Activated CD8-positive, alpha-beta memory T cell treated with anti-CD3 and anti-CD28 coated beads for 36 hours (primary cell): ENCODE measurements around the gene TLE5. TPM values are rescaled to one million over a fixed set of nuclear protein-coding genes. Genes with fewer than 3 reads are reported as not detected.
"Not testable (repeated sequence)": the region's sequence is repeated elsewhere in the genome, so short reads cannot be mapped to it uniquely, and the experiment has no call there.

Experiments
- CTCF ChIA-PET: fragments of 350-600 bp; sonication (Branson Sonifier 250); formaldehyde crosslinking; loops from one replicate; lab custom pipeline; 2021; ENCODE audit warnings: antibody characterized with exemption; lab: Charles Lee
- POLR2A ChIA-PET: fragments of 350-600 bp; sonication (Branson Sonifier 250); formaldehyde crosslinking; loops from one replicate; lab custom pipeline; 2021; ENCODE audit warnings: antibody characterized with exemption; lab: Charles Lee
- total RNA-seq, 2 experiments: library from RNA; stranded (reverse); gene quantifications; one replicate each; pipeline ENCODE4 v1.2.3, GENCODE V29; 2021

Gene TLE5
- total RNA-seq, 2 experiments from 2014 or later, result 278 to 282 TPM

DNA sequence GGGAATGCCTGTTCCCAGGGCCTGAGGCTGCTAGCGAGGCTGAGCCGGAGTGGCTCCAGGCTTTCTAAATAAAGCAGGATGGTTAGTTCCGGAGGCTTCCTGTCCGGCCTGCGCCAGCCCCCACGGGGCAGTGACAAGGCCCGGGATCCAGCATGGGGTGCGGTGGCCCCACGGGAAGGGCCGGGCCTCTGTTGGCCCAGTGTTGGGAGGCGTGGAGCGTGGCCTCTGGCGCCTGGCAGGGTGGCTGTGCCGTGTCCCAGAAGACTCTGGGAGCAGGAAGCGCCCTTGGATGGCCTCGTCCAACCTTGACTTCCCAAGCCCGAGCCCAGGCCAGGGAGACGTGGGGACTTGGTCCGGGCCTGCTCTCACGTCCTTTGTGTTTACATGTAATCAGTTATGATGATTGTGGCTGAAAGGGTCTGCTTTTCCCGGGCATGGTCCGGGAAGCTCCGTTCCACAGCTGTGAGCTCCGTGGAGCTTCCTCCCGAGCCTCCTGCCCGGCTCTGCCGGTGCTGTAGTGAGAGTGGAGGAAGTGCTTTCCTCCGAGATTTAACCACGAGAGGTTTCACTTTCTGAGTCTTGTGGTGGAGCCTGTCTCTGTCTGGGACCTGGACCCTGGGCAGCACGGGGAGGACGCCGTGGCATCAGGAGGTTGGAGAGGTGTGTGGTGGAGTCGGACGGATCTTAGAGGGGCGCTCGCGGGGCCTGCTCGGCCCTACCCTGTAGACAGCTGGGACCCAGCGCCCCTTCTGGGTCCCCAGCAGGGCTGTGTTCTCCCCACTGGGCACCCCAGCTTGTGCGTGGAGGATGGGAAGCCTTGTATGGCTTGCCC is 36.4 kb upstream of the TLE5 start:
- CTCF ChIA-PET, result interaction anchor here (0.9 to 1.6 kb wide), 3 partner anchors 10 to 23 kb away, joined by 3 to 6 read pairs (median 3); no protein-coding TSS in a partner anchor
- POLR2A ChIA-PET, result no interaction called here

DNA sequence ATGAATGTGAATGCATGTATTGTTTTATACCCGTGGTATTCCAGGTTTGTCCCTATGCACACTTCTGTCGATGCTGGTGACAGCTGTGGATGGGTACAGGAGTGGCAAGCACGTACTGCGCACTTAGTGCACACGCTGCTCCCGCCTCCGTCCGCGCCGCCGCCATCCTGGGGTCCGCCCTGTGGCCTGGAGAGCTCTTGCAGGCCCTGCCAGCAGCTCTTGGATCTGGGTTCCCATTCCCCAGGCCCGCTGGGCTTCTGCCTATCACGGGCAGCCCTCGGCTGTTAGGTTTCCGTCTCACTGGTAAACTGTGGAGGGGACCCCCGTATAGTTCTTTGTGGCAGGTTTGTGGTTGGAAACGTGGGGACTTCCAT is 35.8 kb upstream of the TLE5 start:
- POLR2A ChIA-PET, result no interaction called here
- CTCF ChIA-PET, result interaction anchor here (1.1 to 1.6 kb wide), 3 partner anchors 9 to 22 kb away, joined by 3 to 6 read pairs (median 4); no protein-coding TSS in a partner anchor

GRCh38 chr19:3097442-3097871 is 35.2 kb upstream of the TLE5 start:
- ChIA-PET CTCF (interaction anchor here (1.2 to 1.6 kb wide), 3 partner anchors 10 to 22 kb away, joined by 4 to 6 read pairs (median 5); no protein-coding TSS in a partner anchor), POLR2A (no interaction called here)

DNA sequence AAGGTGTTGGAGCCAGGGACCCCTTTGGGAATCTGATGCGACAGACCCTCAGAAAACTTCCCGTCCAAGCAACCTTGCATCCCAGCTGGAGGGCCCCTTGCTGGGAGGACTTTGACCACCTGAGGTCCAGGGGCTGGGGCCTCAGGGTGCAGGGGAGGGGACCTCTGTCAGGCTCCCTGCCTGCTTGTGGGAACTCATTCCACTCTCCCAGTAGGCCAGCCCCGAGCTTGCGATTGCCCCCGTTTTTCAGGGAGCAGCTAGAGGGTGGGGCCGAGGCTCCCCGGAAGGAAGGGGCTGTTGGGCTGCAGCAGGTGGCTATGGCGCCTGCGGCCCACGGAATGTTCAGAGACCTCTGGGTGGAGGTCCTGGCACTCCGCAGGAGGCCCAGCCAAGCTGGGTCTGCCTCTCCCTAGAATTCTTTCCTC is 34.6 kb upstream of the TLE5 start:
- ChIA-PET POLR2A (no interaction called here), CTCF (interaction anchor here (1.2 to 1.5 kb wide), 2 partner anchors 11 to 21 kb away, joined by 4 to 5 read pairs; no protein-coding TSS in a partner anchor)

GRCh38 chr19:3096267-3096901 is 34.1 kb upstream of the TLE5 start:
- ChIA-PET CTCF (interaction anchor here (1.5 to 1.8 kb wide), 2 partner anchors 21 to 29 kb away, joined by 5 to 6 read pairs; no protein-coding TSS in a partner anchor), POLR2A (no interaction called here)

DNA sequence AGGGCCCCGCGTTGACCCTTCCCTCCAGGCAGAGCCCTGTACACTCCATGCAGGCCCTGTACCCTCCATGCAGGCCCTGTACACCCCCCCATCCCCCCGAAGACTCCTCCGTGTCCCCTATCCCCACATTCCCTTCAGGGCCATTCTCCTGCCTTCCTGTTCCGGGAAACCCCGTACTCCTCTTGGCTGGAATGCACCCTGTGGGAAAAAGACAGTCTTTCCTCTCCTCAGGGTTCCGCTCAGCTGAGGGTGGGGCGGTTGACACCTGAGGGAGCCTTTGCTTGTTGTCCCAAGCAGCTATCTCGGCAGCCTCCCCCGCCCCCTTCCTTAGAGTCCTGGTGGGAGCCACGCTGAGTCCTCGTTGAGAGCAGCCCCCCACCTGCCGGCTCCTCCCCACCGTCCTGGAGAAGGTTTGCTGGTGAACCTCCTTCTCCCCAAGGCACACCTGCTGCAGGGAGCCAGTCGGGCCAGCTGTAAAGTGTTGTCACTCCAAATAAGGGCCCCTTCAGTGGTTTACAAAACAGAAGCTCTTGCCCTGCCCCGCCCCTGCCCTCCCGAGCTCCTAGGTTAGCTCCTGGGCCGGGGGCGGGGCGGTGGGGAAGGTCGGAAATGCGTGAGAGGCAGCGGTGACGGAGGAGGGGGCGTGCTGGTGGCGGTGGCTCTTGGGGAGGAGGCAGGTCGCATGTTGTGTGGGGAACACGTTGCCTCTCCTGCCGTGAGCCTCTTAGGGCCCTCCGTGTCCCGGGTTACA is 33.3 kb upstream of the TLE5 start:
- CTCF ChIA-PET, result interaction anchor here (1.3 to 2.0 kb wide), 3 partner anchors 8 to 30 kb away, joined by 6 to 12 read pairs (median 6); no protein-coding TSS in a partner anchor
- POLR2A ChIA-PET, result interaction anchor here (0.9 kb wide), 1 partner anchor 8 kb away, joined by 3 read pairs; no protein-coding TSS in a partner anchor

- CTCF ChIA-PET, result interaction anchor here (1.3 to 2.0 kb wide), 3 partner anchors 9 to 31 kb away, joined by 6 to 12 read pairs (median 6); no protein-coding TSS in a partner anchor
- POLR2A ChIA-PET, result interaction anchor here (0.9 kb wide), 1 partner anchor 9 kb away, joined by 3 read pairs; no protein-coding TSS in a partner anchor
These were observed 32.5 kb upstream of the TLE5 start for GRCh38 chr19:3094601-3095440.

- CTCF ChIA-PET, result interaction anchor here (0.6 kb wide), 1 partner anchor 9 kb away, joined by 3 read pairs; no protein-coding TSS in a partner anchor
- POLR2A ChIA-PET, result not testable (repeated sequence)
These were observed 27.1 kb upstream of the TLE5 start for GRCh38 chr19:3089299-3089855.

DNA sequence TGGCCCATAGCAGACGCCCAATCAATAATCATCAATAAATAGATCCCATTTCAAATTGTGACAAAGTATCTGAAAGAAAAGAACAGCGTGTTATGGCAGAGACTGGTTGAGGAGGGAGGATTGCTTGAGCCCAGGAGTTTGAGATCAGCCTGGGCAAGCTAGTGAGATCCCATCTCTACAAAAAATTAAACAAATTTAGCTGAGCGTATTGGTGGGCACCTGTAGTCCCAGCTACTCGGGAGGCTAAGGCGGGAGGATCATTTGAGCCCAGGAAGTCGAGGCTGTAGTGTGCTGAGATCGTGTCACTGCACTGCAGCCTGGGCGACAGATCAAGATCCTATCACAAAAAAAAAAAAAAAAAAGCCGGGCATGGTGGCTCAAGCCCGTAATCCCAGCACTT is 25.5 kb upstream of the TLE5 start:
- CTCF ChIA-PET, result no interaction called here
- POLR2A ChIA-PET, result no interaction called here

DNA sequence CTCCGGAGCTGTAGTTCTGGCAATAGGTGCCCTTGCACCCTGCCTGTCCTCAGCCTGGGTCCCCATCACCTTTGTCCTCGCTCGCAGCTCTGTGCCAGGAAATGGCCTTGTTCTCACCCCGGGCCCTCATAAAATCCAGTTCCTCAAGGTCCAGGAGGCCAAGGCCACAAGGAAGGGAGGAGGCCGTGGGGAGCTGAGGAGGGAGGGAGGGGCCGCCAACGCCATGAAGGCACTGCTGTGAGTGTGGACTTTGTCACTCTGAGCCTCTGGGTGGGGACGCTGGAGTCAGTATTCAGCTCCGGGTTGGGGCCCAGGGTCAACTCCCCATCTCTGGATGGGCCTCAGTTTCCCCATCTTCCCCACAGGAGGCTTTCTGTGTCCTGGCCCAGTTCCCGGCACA is 22.6 kb upstream of the TLE5 start:
- CTCF ChIA-PET, result interaction anchor here (1.4 to 2.1 kb wide), 2 partner anchors 9 to 19 kb away, joined by 5 to 9 read pairs; no protein-coding TSS in a partner anchor
- POLR2A ChIA-PET, result no interaction called here

GRCh38 chr19:3083964-3084363 is 21.7 kb upstream of the TLE5 start:
- CTCF ChIA-PET, result interaction anchor here (0.7 to 2.1 kb wide), 3 partner anchors 20 to 125 kb away, joined by 3 to 9 read pairs (median 3); no protein-coding TSS in a partner anchor
- POLR2A ChIA-PET, result no interaction called here

GRCh38 chr19:3082331-3082730 is 20.0 kb upstream of the TLE5 start:
- ChIA-PET CTCF (no interaction called here), POLR2A (no interaction called here)

GRCh38 chr19:3080286-3080685 is 18.0 kb upstream of the TLE5 start:
- CTCF ChIA-PET, result interaction anchor here (0.6 to 1.6 kb wide), 6 partner anchors 10 to 46 kb away, joined by 3 to 5 read pairs (median 3); no protein-coding TSS in a partner anchor
- POLR2A ChIA-PET, result no interaction called here

GRCh38 chr19:3079578-3079977 is 17.3 kb upstream of the TLE5 start:
- ChIA-PET CTCF (interaction anchor here (0.6 to 1.6 kb wide), 5 partner anchors 21 to 527 kb away, joined by 3 to 7 read pairs (median 5); no protein-coding TSS in a partner anchor), POLR2A (no interaction called here)

- ChIA-PET CTCF (interaction anchor here (0.6 to 2.9 kb wide), 27 partner anchors 10 to 155 kb away, joined by 3 to 33 read pairs (median 5); no protein-coding TSS in a partner anchor), POLR2A (interaction anchor here (0.7 kb wide), 1 partner anchor 14 kb away, joined by 3 read pairs; the partner anchor contains the start of gene TLE5)
These were observed 13.5 kb upstream of the TLE5 start for GRCh38 chr19:3075605-3076431.

DNA sequence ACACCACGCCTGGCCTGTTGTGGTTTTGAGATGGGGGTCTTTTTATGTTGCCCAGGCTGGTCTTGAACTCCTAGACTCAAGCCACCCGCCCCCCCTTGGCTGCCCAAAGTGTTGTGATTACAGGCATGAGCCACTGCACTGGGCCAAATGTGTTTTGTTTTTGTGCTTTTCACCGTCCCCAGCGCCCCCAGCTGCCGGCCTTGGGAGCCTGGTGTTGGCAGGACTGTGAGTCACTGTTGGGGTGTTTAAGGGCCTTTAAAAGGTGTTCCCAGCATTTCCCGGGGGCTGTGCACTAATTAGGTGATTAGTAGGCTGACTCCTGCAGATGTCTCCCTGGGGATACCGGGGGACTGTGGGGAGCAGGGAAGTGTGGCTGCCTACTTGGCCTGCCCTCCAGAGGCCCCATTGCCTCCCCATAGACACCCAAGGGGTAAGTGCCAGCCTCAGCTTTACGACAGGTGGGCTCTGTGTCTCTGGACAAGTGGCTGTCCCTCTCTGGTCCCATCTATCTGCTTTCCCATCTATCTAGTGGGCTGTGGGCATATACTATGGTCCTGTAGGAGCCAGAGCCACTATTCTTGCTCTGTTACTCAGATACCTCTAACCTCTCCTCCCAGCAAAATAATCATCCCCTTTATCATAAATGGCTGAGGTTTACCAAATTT is 11.8 kb upstream of the TLE5 start:
- POLR2A ChIA-PET, result interaction anchor here (0.7 kb wide), 2 partner anchors 19 to 342 kb away, joined by 4 to 7 read pairs; no protein-coding TSS in a partner anchor
- CTCF ChIA-PET, result interaction anchor here (0.7 kb wide), 1 partner anchor 322 kb away, joined by 6 read pairs; no protein-coding TSS in a partner anchor
